Measurements from ENCODE around the gene NR1H3.
"Not testable (repeated sequence)": the region's sequence is repeated elsewhere in the genome, so short reads cannot be mapped to it uniquely, and the experiment has no call there.

The NR1H3 gene

GRCh38 chr11:47308050-47308823 is 50.4 kb downstream of the NR1H3 start:
- DNase-seq: no peak

GRCh38 chr11:47314992-47315391 is 57.2 kb downstream of the NR1H3 start:
- DNase-seq: no peak

GRCh38 chr11:47316501-47316900 is 58.7 kb downstream of the NR1H3 start:
- DNase-seq: not testable (repeated sequence)

- no peak for DNase-seq
Observed at GRCh38 chr11:47317064-47317828, 59.5 kb downstream of the NR1H3 start.

GRCh38 chr11:47318166-47318565 is 60.4 kb downstream of the NR1H3 start:
- DNase-seq: no peak
